GM12891 (cell line): ENCODE measurements around the gene TARBP1.

Source experiments
- PAX5 ChIP-seq: IDR thresholded peaks from 2 replicates; pipeline ENCODE4 v1.6.1; 2011; ENCODE audit warnings: low read length, moderate library complexity, mild to moderate bottlenecking; ENCODE audit not compliant: insufficient read depth, severe bottlenecking
- POLR2A ChIP-seq: IDR thresholded peaks from 2 replicates; pipeline ENCODE4 v1.6.1; 2011; ENCODE audit warnings: low read depth, low read length, control low read depth
- POLR2AphosphoS5 ChIP-seq: IDR thresholded peaks from 2 replicates; pipeline ENCODE4 v1.6.1; 2011; ENCODE audit warnings: low read depth, low read length, control low read depth
- POU2F2 ChIP-seq: IDR thresholded peaks from 2 replicates; pipeline ENCODE4 v1.6.1; 2011; ENCODE audit warnings: low read depth, mild to moderate bottlenecking, control low read depth, low read length, moderate library complexity
- SPI1 ChIP-seq: IDR thresholded peaks from 2 replicates; pipeline ENCODE4 v1.6.1; 2011; ENCODE audit warnings: low read depth, low read length, control low read depth
- TAF1 ChIP-seq: IDR thresholded peaks from 2 replicates; pipeline ENCODE4 v1.6.1; 2011; ENCODE audit warnings: low read depth, low read length, control low read depth

- TF ChIP-seq TAF1 (no peak), POLR2A (no peak), POLR2AphosphoS5 (no peak), POU2F2 (no peak), SPI1 (no peak), PAX5 (no peak)
Observed at GRCh38 chr1:234512451-234512861, 33.5 kb upstream of the TARBP1 start.
